SW480 (cell line): Measurements from ENCODE around the gene RPL19.
A peak's percentile ranks its signal among the peaks of the same experiment; 100 is the strongest.

Source experiments
- DNase-seq: peaks from one replicate; pipeline ENCODE4 v3.0.0-alpha.2; 2016; ENCODE audit warnings: low spot score

Gene RPL19

GRCh38 chr17:39223907-39224777 is 24.1 kb downstream of the RPL19 start:
- no peak for DNase-seq

GRCh38 chr17:39224778-39225307 is 24.8 kb downstream of the RPL19 start:
- no peak for DNase-seq

GRCh38 chr17:39225308-39225958 is 25.4 kb downstream of the RPL19 start, which contains the start of gene STAC2:
Gene STAC2, minus strand, starts transcription at chr17:39225945. Its CDS starts 443 bp downstream, at chr17:39225502.
- no peak for DNase-seq

GRCh38 chr17:39225959-39226683 is 26.0 kb downstream of the RPL19 start:
- no peak for DNase-seq

- DNase-seq, result no peak
Measured at GRCh38 chr17:39227364-39227919, 27.4 kb downstream of the RPL19 start.

- DNase-seq, result no peak
Measured at GRCh38 chr17:39229274-39229913, 29.3 kb downstream of the RPL19 start.

GRCh38 chr17:39230361-39230760 is 30.3 kb downstream of the RPL19 start:
- DNase-seq, result no peak

GRCh38 chr17:39231091-39231561 is 31.0 kb downstream of the RPL19 start:
- DNase-seq, result no peak

- no peak for DNase-seq
Measured at GRCh38 chr17:39231591-39232551, 31.8 kb downstream of the RPL19 start.

GRCh38 chr17:39235555-39236449 is 35.7 kb downstream of the RPL19 start:
- DNase-seq, result peak; percentile 64

- no peak for DNase-seq
Measured at GRCh38 chr17:39236450-39236927, 36.4 kb downstream of the RPL19 start.

GRCh38 chr17:39236981-39237441 is 36.9 kb downstream of the RPL19 start:
- peak; percentile 23 for DNase-seq

- no peak for DNase-seq
Measured at GRCh38 chr17:39237586-39237985, 37.5 kb downstream of the RPL19 start.

GRCh38 chr17:39238311-39238972 is 38.4 kb downstream of the RPL19 start:
- peak; percentile 81 for DNase-seq

GRCh38 chr17:39239640-39240314 is 39.7 kb downstream of the RPL19 start:
- DNase-seq, result peak; percentile 61

- DNase-seq, result no peak
Measured at GRCh38 chr17:39240631-39241030, 40.5 kb downstream of the RPL19 start.

- no peak for DNase-seq
Measured at GRCh38 chr17:39243155-39243554, 43.1 kb downstream of the RPL19 start.
